HL-60/S4 treated with phorbol 12-myristate 13-acetate at 8.2 ng/mL for 4 days and 3 days (cell line): ENCODE results near the gene DYSF.

Experiments used
- in situ Hi-C: fragments of 300-500 bp; cut with MboI; formaldehyde crosslinking; loops from 2 replicates; pipeline ENCODE4 v1.15.0; 2022; ENCODE audit warnings: low sequenced_read_pairs

The DYSF gene

GRCh38 chr2:71496156-71496770, 42.9 kb downstream of the DYSF start:
- in situ Hi-C loops: no loop called here

- in situ Hi-C loops: no loop called here
These were observed 44.9 kb downstream of the DYSF start for GRCh38 chr2:71498261-71498701.

GRCh38 chr2:71499691-71500090, 46.3 kb downstream of the DYSF start:
- in situ Hi-C loops: no loop called here

GRCh38 chr2:71500426-71501079, 47.2 kb downstream of the DYSF start:
- in situ Hi-C loops: no loop called here

GRCh38 chr2:71502941-71503738, 49.8 kb downstream of the DYSF start:
- in situ Hi-C loops: no loop called here

- in situ Hi-C loops: no loop called here
These were observed 50.5 kb downstream of the DYSF start for GRCh38 chr2:71503837-71504236.

- in situ Hi-C loops: no loop called here
These were observed 51.2 kb downstream of the DYSF start for GRCh38 chr2:71504611-71505010.

GRCh38 chr2:71505086-71505769, 51.9 kb downstream of the DYSF start:
- in situ Hi-C loops: no loop called here

- in situ Hi-C loops: no loop called here
These were observed 52.4 kb downstream of the DYSF start for GRCh38 chr2:71505770-71506140.

GRCh38 chr2:71506222-71507153, 53.1 kb downstream of the DYSF start:
- in situ Hi-C loops: no loop called here

GRCh38 chr2:71507476-71507875, 54.1 kb downstream of the DYSF start:
- in situ Hi-C loops: no loop called here

GRCh38 chr2:71510196-71510807, 56.9 kb downstream of the DYSF start:
- in situ Hi-C loops: no loop called here

- in situ Hi-C loops: no loop called here
These were observed 57.6 kb downstream of the DYSF start for GRCh38 chr2:71510938-71511337.

- in situ Hi-C loops: no loop called here
These were observed 58.4 kb downstream of the DYSF start for GRCh38 chr2:71511776-71512175.

- in situ Hi-C loops: no loop called here
These were observed 59.0 kb downstream of the DYSF start for GRCh38 chr2:71512386-71512785.

GRCh38 chr2:71513096-71513495, 59.7 kb downstream of the DYSF start:
- in situ Hi-C loops: no loop called here

GRCh38 chr2:71513721-71514120, 60.4 kb downstream of the DYSF start:
- in situ Hi-C loops: no loop called here

GRCh38 chr2:71516253-71516888, 63.0 kb downstream of the DYSF start:
- in situ Hi-C loops: no loop called here

GRCh38 chr2:71517851-71518250, 64.5 kb downstream of the DYSF start:
- in situ Hi-C loops: no loop called here
